Mucosa of descending colon (tissue), 3 donors: Measurements from ENCODE around the gene ADCY5. TPM values are rescaled to one million over a fixed set of nuclear protein-coding genes. Genes with fewer than 3 reads are reported as not detected.

ENCODE experiments used
- ATAC-seq: fragments of 200-7000 bp; cut with Tn5 transposase; one replicate; pipeline ENCODE4 v1.9.1; 2020; ENCODE audit warnings: mild to moderate bottlenecking, moderate library complexity
- DNase-seq, 3 donors: peaks; one replicate each; pipeline ENCODE4 v3.0.0-alpha.2; 2020
- H3K36me3 ChIP-seq: fragments of 200-600 bp; one replicate; pipeline ENCODE4 v1.8.0; 2021; ENCODE audit warnings: low read depth, mild to moderate bottlenecking
- H3K4me1 ChIP-seq: fragments of 200-600 bp; one replicate; pipeline ENCODE4 v1.8.0; 2021; ENCODE audit warnings: low read depth, mild to moderate bottlenecking
- H3K4me3 ChIP-seq: fragments of 200-600 bp; one replicate; pipeline ENCODE4 v1.8.0; 2021; ENCODE audit warnings: mild to moderate bottlenecking
- H3K9me3 ChIP-seq: fragments of 200-600 bp; one replicate; pipeline ENCODE4 v1.8.0; 2021; ENCODE audit warnings: mild to moderate bottlenecking
- CTCF ChIP-seq: fragments of 200-600 bp; IDR thresholded peaks from one replicate; pipeline ENCODE4 v1.8.0; 2022; ENCODE audit warnings: antibody characterized with exemption, mild to moderate bottlenecking
- intact Hi-C, 2 donors: fragments of 100-400 bp; cut with DNase I in 1 of 2; cut with micrococcal nuclease in 1 of 2; formaldehyde crosslinking; loops; one replicate each; pipeline versions ENCODE4 v1.11.0 to v1.11.1; 2022; cut with DNase I, micrococcal nuclease
- total RNA-seq, 3 donors: library from RNA; stranded (reverse); fragmentation: NEBNext Ultra II Directional in 2 of 3; extraction: Animal tissue kit (Norgen Biotek cat#: 25700) in 2 of 3; gene quantifications; one replicate each; pipeline versions ENCODE4 v1.2.1 to v1.2.4, GENCODE V29; 2021 to 2023
- donor health status: DM: no; HTN: no; CAD: no; lungs with moderate emphysema.
- donor health status: DM: no; HTN: no; CAD: no.
- donor health status: DM: no; HTN: yes; CAD: no.

ADCY5 gene
- total RNA-seq, 3 donors from 2014 or later = 7.8 to 72.6 (median 12.6) TPM

GRCh38 chr3:123302961-123303360 is 145.9 kb downstream of the ADCY5 start:
- no peak for TF ChIP-seq CTCF
- H3K36me3 ChIP-seq = no peaks in the 10 kb centered on the region
- H3K4me1 ChIP-seq = no peaks in the 10 kb centered on the region
- intact Hi-C loops = no loop called here
- DNase-seq (peak in 1 of 3 donors; percentile 40), ATAC-seq (no peak)
- no peaks in the 10 kb centered on the region for H3K9me3 ChIP-seq
- no peak overlapping the region for H3K4me3 ChIP-seq

GRCh38 chr3:123301331-123302184 is 147.3 kb downstream of the ADCY5 start:
- Histone ChIP-seq H3K4me1 (no peaks in the 10 kb centered on the region), H3K9me3 (no peaks in the 10 kb centered on the region), H3K4me3 (no peak overlapping the region), H3K36me3 (no peaks in the 10 kb centered on the region)
- intact Hi-C loops = no loop called here
- no peak for TF ChIP-seq CTCF
- DNase-seq (no peak), ATAC-seq (no peak)

- TF ChIP-seq CTCF = no peak
- ATAC-seq = no peak
- intact Hi-C loops = no loop called here
- DNase-seq = no peak
- H3K4me1 ChIP-seq = no peaks in the 10 kb centered on the region
- H3K36me3 ChIP-seq = no peaks in the 10 kb centered on the region
- H3K4me3 ChIP-seq = no peak overlapping the region
- H3K9me3 ChIP-seq = no peaks in the 10 kb centered on the region
Observed at GRCh38 chr3:123300583-123300982, 148.3 kb downstream of the ADCY5 start.

- Histone ChIP-seq H3K4me3 (no peak overlapping the region), H3K4me1 (no peaks in the 10 kb centered on the region), H3K36me3 (no peaks in the 10 kb centered on the region), H3K9me3 (no peaks in the 10 kb centered on the region)
- no peak for DNase-seq
- ATAC-seq = no peak
- intact Hi-C loops = no loop called here
- no peak for TF ChIP-seq CTCF
Observed at GRCh38 chr3:123300056-123300455, 148.8 kb downstream of the ADCY5 start.

GRCh38 chr3:123299581-123299980 is 149.3 kb downstream of the ADCY5 start:
- ATAC-seq (no peak), DNase-seq (no peak)
- no peaks in the 10 kb centered on the region for H3K4me1 ChIP-seq
- no peaks in the 10 kb centered on the region for H3K36me3 ChIP-seq
- no peak overlapping the region for H3K4me3 ChIP-seq
- intact Hi-C loops = no loop called here
- no peak for TF ChIP-seq CTCF
- H3K9me3 ChIP-seq = no peaks in the 10 kb centered on the region
